Gastrocnemius medialis (tissue), 4 donors: ENCODE measurements around the gene ZBTB12. TPM values are rescaled to one million over a fixed set of nuclear protein-coding genes. Genes with fewer than 3 reads are reported as not detected.
A peak's percentile ranks its signal among the peaks of the same experiment; 100 is the strongest.

Experiments
- ATAC-seq, 2 donors: fragments of 150-250 bp; one replicate each; pipeline ENCODE4 v1.9.1; 2016
- DNase-seq, 2 donors: peaks; one replicate each; pipeline ENCODE4 v3.0.0-alpha.2; 2019
- H3K27ac ChIP-seq, 4 donors: fragments of 200-600 bp; sonication (generic); 1 replicate in 1 of 4; 2 replicates in 3 of 4; pipeline ENCODE4 v1.5.1; 2016 to 2018; ENCODE audit warnings: mild to moderate bottlenecking in 2 of 4, moderate library complexity in 1 of 4
- H3K27me3 ChIP-seq, 3 donors: fragments of 200-600 bp; sonication (generic) in 2 of 3; 1 replicate in 1 of 3; 2 replicates in 2 of 3; pipeline versions ENCODE4 v1.5.1 to v1.6.0; 2016 to 2019; ENCODE audit warnings: mild to moderate bottlenecking in 1 of 3, moderate library complexity in 1 of 3
- H3K36me3 ChIP-seq, 2 donors: fragments of 200-600 bp; sonication (generic) in 1 of 2; one replicate each; pipeline ENCODE4 v1.5.1; 2017 to 2018
- H3K4me1 ChIP-seq, 2 donors: fragments of 200-600 bp; sonication (generic) in 1 of 2; one replicate each; pipeline ENCODE4 v1.5.1; 2016 to 2017; ENCODE audit warnings: mild to moderate bottlenecking in 2 of 2
- H3K4me3 ChIP-seq, 4 donors: fragments of 200-600 bp; sonication (generic) in 3 of 4; 1 replicate in 1 of 4; 2 replicates in 3 of 4; pipeline ENCODE4 v1.5.1; 2016 to 2019; ENCODE audit warnings: mild to moderate bottlenecking in 2 of 4
- H3K9me3 ChIP-seq, 3 donors: fragments of 200-600 bp; sonication (generic) in 2 of 3; 1 replicate in 1 of 3; 2 replicates in 2 of 3; pipeline ENCODE4 v1.5.1; 2016 to 2019
- POLR2A ChIP-seq, 2 donors: fragments of 450-650 bp; IDR thresholded peaks; one replicate each; pipeline ENCODE4 v1.6.1; 2017; ENCODE audit warnings: antibody characterized with exemption in 2 of 2, mild to moderate bottlenecking in 2 of 2, moderate library complexity in 2 of 2
- in situ Hi-C, 4 donors: fragments of 200-750 bp; cut with MboI; loops; one replicate each; pipeline versions ENCODE4 v1.15.0 to v1.8.0; 2017; ENCODE audit warnings: low sequenced_read_pairs in 4 of 4
- intact Hi-C: fragments of 100-400 bp; cut with DNase I; formaldehyde crosslinking; loops from one replicate; pipeline ENCODE4 v1.15.1; 2023; ENCODE audit warnings: low total_unique reads
- total RNA-seq, 4 donors: library from RNA; depleted of rRNA; stranded (reverse); fragments of >200 nt; gene quantifications; one replicate each; pipeline versions ENCODE4 v1.1.0 to v1.2.3, GENCODE V29; 2016
- TF ChIP-seq, protein P1 (sequence below), 5 experiments: fragments of 450-650 bp in 3 of 5; fragments of 200-600 bp in 2 of 5; sonication (generic) in 2 of 5; IDR thresholded peaks in 4 of 5; conservative IDR thresholded peaks in 1 of 5; 1 replicate in 4 of 5; 2 replicates in 1 of 5; pipeline ENCODE4 v1.5.1; 2016 to 2019; ENCODE audit warnings: antibody characterized with exemption in 5 of 5, mild to moderate bottlenecking in 3 of 5, moderate library complexity in 3 of 5

ZBTB12 gene
- total RNA-seq, 4 donors from 2014 or later, result 0.26 TPM; not detected in 3

DNA sequence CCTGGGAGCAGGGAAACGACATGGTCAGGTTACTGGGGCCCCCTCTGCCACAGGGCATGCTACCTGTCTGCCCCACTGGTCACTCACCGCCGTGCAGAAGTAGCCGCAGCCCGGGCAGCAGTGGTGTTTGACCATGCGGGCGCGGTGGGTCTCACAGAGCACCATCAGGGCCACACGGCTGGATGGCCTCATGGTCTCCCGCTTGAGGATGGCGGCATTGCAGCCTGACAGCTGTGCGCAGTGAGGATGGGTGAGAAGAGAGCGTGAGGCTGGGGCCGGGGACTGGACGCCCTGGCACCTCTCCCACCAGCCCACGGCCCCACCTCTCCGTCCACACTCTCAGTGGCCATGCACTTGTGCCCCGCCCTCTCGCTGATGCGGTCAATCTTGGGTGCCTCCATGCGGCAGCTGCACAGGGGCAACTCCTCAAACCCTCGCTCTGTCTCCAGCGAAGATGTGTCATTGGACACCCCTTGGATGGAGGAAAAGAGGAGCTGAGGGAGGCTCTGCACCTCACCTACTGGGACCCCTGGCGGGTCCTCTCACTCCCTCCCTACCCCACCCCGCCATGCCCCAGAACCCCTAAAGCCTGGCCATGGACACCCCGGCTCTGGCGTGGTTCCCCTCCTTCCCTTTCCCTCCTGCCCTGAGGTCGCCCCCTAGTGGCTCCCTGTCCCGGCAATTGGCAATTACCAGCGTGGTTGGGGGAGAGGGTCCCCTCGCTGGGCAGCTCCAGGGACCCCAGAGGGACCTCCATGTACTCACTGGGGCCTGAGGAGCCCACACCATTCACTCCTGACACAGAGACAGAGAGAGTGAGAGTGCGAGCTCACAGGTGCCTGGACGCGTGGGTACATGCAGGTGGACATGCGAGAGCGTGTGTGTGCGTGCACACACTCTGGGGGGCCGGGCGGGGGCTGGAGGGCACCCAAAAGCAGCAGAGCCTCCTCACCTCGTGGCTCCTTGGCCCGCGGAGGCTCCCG lies 13.3 kb downstream of the ZBTB12 start:
- peaks cover 0 to 93% of the 10 kb centered on the region in 2 donors for H3K36me3 ChIP-seq
- ATAC-seq (no peak), DNase-seq (no peak)
- no peak overlapping the region for H3K4me3 ChIP-seq
- intact Hi-C loops, result no loop called here
- no peaks in the 10 kb centered on the region for H3K27me3 ChIP-seq
- in situ Hi-C loops, result no loop called here
- H3K9me3 ChIP-seq, result no peaks in the 10 kb centered on the region
- TF ChIP-seq, protein P1, sequence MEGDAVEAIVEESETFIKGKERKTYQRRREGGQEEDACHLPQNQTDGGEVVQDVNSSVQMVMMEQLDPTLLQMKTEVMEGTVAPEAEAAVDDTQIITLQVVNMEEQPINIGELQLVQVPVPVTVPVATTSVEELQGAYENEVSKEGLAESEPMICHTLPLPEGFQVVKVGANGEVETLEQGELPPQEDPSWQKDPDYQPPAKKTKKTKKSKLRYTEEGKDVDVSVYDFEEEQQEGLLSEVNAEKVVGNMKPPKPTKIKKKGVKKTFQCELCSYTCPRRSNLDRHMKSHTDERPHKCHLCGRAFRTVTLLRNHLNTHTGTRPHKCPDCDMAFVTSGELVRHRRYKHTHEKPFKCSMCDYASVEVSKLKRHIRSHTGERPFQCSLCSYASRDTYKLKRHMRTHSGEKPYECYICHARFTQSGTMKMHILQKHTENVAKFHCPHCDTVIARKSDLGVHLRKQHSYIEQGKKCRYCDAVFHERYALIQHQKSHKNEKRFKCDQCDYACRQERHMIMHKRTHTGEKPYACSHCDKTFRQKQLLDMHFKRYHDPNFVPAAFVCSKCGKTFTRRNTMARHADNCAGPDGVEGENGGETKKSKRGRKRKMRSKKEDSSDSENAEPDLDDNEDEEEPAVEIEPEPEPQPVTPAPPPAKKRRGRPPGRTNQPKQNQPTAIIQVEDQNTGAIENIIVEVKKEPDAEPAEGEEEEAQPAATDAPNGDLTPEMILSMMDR (IDR thresholded peaks at IDR 0.05 in 4 of 5, conservative IDR thresholded peaks at IDR 0.05 in 1 of 5), result peak; percentile 10 to 61 (median 55)
- no peak for TF ChIP-seq POLR2A (IDR thresholded peaks at IDR 0.05)
- no peak overlapping the region for H3K27ac ChIP-seq
- no peaks in the 10 kb centered on the region for H3K4me1 ChIP-seq

DNA sequence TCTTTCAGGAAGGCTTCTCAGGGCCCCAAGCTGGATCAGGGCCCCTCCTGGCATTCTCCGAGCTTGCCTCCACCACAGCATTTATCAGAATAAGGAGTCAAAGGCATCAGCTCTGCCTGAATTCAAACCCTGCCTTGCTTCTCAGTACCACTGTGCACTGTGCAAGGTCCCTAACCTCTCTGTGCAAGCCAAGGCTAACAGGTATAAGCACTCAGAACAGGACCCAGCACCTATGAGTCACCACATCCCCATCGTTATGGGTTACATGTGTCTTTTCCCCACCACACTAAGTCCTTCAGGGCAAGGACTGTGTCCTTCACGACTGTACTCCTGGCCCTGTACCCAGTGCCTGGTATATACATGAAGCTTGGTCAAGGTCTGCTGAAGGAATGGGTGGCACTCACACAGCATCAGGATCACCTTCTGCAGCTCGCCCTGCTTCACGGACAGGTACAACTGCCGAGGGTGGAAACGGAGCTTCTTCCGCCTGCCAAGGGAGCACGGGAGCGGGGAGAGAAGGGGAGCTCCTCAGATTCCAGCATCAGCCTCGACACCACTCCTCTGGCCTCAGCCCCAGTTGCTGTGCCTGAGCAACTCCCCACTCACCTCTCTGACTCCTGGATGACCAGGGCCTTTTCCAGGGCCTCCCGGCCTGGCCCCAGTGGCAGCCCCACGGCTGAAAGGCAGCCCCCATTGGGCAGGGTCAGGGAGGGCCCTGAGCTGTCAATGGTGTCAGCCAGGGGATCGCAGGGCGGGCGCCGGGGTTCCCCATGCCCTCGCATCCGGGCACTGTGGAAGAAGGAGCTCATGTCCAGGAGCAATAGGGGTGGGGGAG lies 14.5 kb downstream of the ZBTB12 start:
- no peak overlapping the region for H3K4me3 ChIP-seq
- intact Hi-C loops (no loop called here), in situ Hi-C loops (no loop called here)
- no peaks in the 10 kb centered on the region for H3K27me3 ChIP-seq
- H3K36me3 ChIP-seq, result peaks cover 0 to 97% of the 10 kb centered on the region in 2 donors
- no peaks in the 10 kb centered on the region for H3K4me1 ChIP-seq
- DNase-seq, result no peak
- H3K9me3 ChIP-seq, result no peaks in the 10 kb centered on the region
- no peak overlapping the region for H3K27ac ChIP-seq
- ATAC-seq, result no peak
- no peak for TF ChIP-seq POLR2A (IDR thresholded peaks at IDR 0.05)
- TF ChIP-seq, protein P1 (IDR thresholded peaks at IDR 0.05 in 4 of 5, conservative IDR thresholded peaks at IDR 0.05 in 1 of 5), result no peak

DNA sequence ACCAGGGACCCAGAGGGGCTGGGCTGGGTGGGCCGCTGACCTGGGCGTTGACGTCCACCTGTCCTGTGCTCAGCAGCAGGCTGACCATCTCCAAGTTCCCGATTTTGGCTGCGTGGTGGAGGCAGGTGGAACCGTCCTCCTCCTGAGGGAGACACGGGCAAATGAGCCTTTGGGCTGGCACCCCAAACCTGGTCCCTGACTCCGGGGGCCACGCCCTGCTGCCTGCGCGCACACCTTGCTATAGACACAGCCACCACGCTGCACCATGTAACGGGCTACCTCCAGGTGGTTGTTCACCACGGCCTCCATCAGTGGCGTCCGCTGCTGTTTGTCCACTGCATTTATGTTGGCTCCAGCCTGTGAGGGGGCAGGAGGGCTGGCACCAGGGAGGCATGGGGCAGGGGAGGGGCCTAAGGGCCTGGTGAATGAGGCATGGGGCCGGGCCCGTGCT lies 15.3 kb downstream of the ZBTB12 start:
- DNase-seq (no peak), ATAC-seq (no peak)
- Histone ChIP-seq H3K9me3 (no peaks in the 10 kb centered on the region), H3K36me3 (peaks cover 0 to 94% of the 10 kb centered on the region in 2 donors), H3K4me3 (no peak overlapping the region), H3K4me1 (no peaks in the 10 kb centered on the region), H3K27me3 (no peaks in the 10 kb centered on the region), H3K27ac (no peak overlapping the region)
- in situ Hi-C loops, result no loop called here
- intact Hi-C loops, result no loop called here
- no peak for TF ChIP-seq POLR2A (IDR thresholded peaks at IDR 0.05)
- TF ChIP-seq, protein P1 (IDR thresholded peaks at IDR 0.05 in 4 of 5, conservative IDR thresholded peaks at IDR 0.05 in 1 of 5), result no peak

DNA sequence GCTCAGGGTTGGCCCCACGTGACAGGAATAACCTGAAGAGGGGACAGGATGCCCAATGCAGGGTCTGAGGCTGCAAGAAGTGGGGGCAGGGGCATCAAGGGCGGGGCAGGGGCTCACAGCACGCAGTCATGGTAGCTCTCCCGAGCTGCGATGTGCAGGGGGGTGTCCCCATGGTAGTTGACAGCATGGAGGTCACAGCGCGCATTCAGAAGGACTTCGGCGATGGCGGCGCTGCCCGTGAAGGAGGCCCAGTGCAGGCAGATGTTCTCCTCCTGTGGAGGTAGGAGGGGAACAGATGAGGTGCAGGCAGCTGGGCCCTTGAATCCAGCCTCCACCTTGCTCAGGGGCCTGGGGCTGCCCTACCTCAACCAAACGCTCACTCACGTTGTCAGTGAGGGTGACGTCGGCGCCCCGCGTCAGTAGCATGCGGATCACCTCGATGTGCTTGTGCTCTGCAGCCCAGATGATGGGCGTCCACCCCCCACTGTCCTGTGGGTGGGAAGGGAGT lies 17.3 kb downstream of the ZBTB12 start:
- ATAC-seq (no peak), DNase-seq (no peak)
- H3K4me1 ChIP-seq, result no peaks in the 10 kb centered on the region
- no peak overlapping the region for H3K4me3 ChIP-seq
- no peaks in the 10 kb centered on the region for H3K9me3 ChIP-seq
- intact Hi-C loops, result no loop called here
- peaks cover 0 to 94% of the 10 kb centered on the region in 2 donors for H3K36me3 ChIP-seq
- TF ChIP-seq, protein P1 (IDR thresholded peaks at IDR 0.05 in 4 of 5, conservative IDR thresholded peaks at IDR 0.05 in 1 of 5), result no peak
- no peak for TF ChIP-seq POLR2A (IDR thresholded peaks at IDR 0.05)
- in situ Hi-C loops, result no loop called here
- H3K27ac ChIP-seq, result no peak overlapping the region
- no peaks in the 10 kb centered on the region for H3K27me3 ChIP-seq
